Upper lobe of right lung (tissue), 1 donor: Measurements from ENCODE around the gene TBC1D14. TPM values are rescaled to one million over a fixed set of nuclear protein-coding genes. Genes with fewer than 3 reads are reported as not detected.
A peak's percentile ranks its signal among the peaks of the same experiment; 100 is the strongest.

Experiments
- ATAC-seq: fragments of 200-7000 bp; cut with Tn5 transposase; one replicate; pipeline ENCODE4 v1.9.1; 2020; ENCODE audit warnings: mild to moderate bottlenecking, moderate library complexity
- DNase-seq: peaks from one replicate; pipeline ENCODE4 v3.0.0-alpha.2; 2020
- H3K27ac ChIP-seq: fragments of 200-600 bp; one replicate; pipeline ENCODE4 v1.8.0; 2022
- H3K27me3 ChIP-seq: fragments of 200-600 bp; one replicate; pipeline ENCODE4 v1.8.0; 2022; ENCODE audit warnings: mild to moderate bottlenecking
- H3K36me3 ChIP-seq: fragments of 200-600 bp; one replicate; pipeline ENCODE4 v1.8.0; 2022
- H3K4me1 ChIP-seq: fragments of 200-600 bp; one replicate; pipeline ENCODE4 v1.8.0; 2022
- H3K4me3 ChIP-seq: fragments of 200-600 bp; one replicate; pipeline ENCODE4 v1.8.0; 2022; ENCODE audit warnings: mild to moderate bottlenecking
- H3K9me3 ChIP-seq: fragments of 200-600 bp; one replicate; pipeline ENCODE4 v1.8.0; 2022
- intact Hi-C: fragments of 100-400 bp; cut with DNase I; formaldehyde crosslinking; loops from one replicate; pipeline ENCODE4 v1.11.0; 2022
- total RNA-seq: library from RNA; stranded (reverse); fragmentation: NEBNext Ultra II Directional; extraction: Animal tissue kit (Norgen Biotek cat#: 25700); gene quantifications from one replicate; pipeline ENCODE4 v1.2.1, GENCODE V29; 2021
- TF ChIP-seq, protein P1 (sequence below): fragments of 200-600 bp; IDR thresholded peaks from one replicate; pipeline ENCODE4 v1.8.0; 2022; ENCODE audit warnings: antibody characterized with exemption
- donor health status: DM: no; HTN: yes; CAD: no; lungs with severe emphysema.

TBC1D14 gene
- total RNA-seq, 1 donor from 2014 or later = 51.8 TPM

GRCh38 chr4:7041246-7041645, 131.6 kb downstream of the TBC1D14 start:
- intact Hi-C loops = no loop called here
- Histone ChIP-seq H3K9me3 (no peaks in the 10 kb centered on the region), H3K36me3 (no peaks in the 10 kb centered on the region), H3K27ac (no peak overlapping the region), H3K4me3 (peak overlapping the region; percentile 82), H3K4me1 (peaks cover 25% of the 10 kb centered on the region), H3K27me3 (no peaks in the 10 kb centered on the region)
- TF ChIP-seq, protein P1, sequence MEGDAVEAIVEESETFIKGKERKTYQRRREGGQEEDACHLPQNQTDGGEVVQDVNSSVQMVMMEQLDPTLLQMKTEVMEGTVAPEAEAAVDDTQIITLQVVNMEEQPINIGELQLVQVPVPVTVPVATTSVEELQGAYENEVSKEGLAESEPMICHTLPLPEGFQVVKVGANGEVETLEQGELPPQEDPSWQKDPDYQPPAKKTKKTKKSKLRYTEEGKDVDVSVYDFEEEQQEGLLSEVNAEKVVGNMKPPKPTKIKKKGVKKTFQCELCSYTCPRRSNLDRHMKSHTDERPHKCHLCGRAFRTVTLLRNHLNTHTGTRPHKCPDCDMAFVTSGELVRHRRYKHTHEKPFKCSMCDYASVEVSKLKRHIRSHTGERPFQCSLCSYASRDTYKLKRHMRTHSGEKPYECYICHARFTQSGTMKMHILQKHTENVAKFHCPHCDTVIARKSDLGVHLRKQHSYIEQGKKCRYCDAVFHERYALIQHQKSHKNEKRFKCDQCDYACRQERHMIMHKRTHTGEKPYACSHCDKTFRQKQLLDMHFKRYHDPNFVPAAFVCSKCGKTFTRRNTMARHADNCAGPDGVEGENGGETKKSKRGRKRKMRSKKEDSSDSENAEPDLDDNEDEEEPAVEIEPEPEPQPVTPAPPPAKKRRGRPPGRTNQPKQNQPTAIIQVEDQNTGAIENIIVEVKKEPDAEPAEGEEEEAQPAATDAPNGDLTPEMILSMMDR = no peak
- DNase-seq (no peak), ATAC-seq (no peak)

GRCh38 chr4:7041801-7042502, 132.3 kb downstream of the TBC1D14 start:
- intact Hi-C loops = no loop called here
- TF ChIP-seq, protein P1 = no peak

DNA sequence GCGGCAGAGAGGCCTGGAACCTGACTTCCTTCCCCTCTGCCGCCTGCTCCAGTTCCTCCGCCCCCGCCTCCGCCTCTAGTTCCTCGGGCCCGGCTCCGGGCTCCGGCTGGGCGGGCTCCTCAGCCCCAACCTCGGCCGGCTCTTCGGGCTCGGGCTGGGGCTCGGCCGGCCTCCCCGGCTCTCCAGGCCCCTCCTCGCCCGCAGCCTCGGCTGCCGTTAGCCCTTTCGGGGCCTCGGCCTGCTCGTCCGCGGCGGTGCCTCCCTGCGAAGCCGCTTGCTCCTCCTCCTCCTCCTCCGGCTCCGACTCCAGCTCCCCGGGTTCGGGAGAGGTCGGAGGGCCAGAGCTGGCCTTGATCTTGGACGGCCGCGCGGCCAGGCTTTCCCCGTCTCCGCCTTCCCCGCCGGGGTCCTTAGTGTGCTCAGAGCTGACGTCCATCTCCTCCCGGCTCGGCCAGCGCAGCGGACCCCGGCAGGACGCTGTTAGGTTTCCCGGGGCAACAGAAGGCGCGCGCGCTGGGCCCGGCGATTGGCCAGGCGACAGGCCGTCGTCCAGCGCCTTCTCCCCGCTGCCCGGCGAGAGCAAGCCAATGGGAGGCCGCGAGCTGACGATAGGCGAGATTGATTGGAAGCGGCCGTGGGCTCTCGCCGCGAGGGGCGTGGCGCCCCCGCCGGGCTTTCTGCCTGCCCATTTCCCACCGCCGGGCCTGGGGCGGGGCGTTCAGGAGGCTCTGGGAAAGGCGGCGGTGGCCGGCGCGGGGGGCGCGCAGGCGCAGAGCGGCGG, 133.1 kb downstream of the TBC1D14 start:
- intact Hi-C loops = no loop called here

More at GRCh38 chr4:7041801-7042502, 132.3 kb downstream of the TBC1D14 start:
- DNase-seq (no peak), ATAC-seq (no peak)
- Histone ChIP-seq H3K27ac (peak overlapping the region; percentile 80), H3K27me3 (no peaks in the 10 kb centered on the region), H3K4me1 (peaks cover 32% of the 10 kb centered on the region), H3K9me3 (no peaks in the 10 kb centered on the region), H3K4me3 (peak overlapping the region; percentile 82), H3K36me3 (no peaks in the 10 kb centered on the region)

GRCh38 chr4:7043284-7044136, 133.9 kb downstream of the TBC1D14 start, which contains the start of gene TADA2B:
TSS of gene TADA2B (plus strand) at chr4:7043372. CDS start at chr4:7043580, 208 bp downstream.
- H3K4me3 ChIP-seq = peak within 1 kb of the TSS; percentile 93
- peak; percentile 4 for ATAC-seq
- intact Hi-C loops = no loop called here
- peak within 1 kb of the TSS; percentile 94 for H3K27ac ChIP-seq
- H3K9me3 ChIP-seq = no peaks in the 10 kb centered on the region
- no peaks in the 10 kb centered on the region for H3K27me3 ChIP-seq
- TF ChIP-seq, protein P1 = no peak
- peak; percentile 83 for DNase-seq
- no peaks in the 10 kb centered on the region for H3K36me3 ChIP-seq
- peaks cover 32% of the 10 kb centered on the region for H3K4me1 ChIP-seq

More for the DNA sequence above, 133.1 kb downstream of the TBC1D14 start:
- DNase-seq (peak; percentile 99), ATAC-seq (peak; percentile 95)
- Histone ChIP-seq H3K4me1 (peaks cover 32% of the 10 kb centered on the region), H3K27me3 (no peaks in the 10 kb centered on the region), H3K36me3 (no peaks in the 10 kb centered on the region), H3K27ac (peak overlapping the region; percentile 80), H3K9me3 (no peaks in the 10 kb centered on the region), H3K4me3 (peak overlapping the region; percentile 82)
- TF ChIP-seq, protein P1 = no peak
